ENCODE measurements around the gene RARA. TPM values are rescaled to one million over a fixed set of nuclear protein-coding genes. Genes with fewer than 3 reads are reported as not detected.

RARA gene
- total RNA-seq, 1 donor from 2014 or later = 57.2 TPM

- Histone ChIP-seq H3K36me3 (ENCODE audit: control insufficient read depth, insufficient read depth, low read length) (no peaks in the 10 kb centered on the region), H3K27me3 (ENCODE audit: control insufficient read depth, insufficient read depth, low read length) (peaks cover 4% of the 10 kb centered on the region), H3K4me3 (ENCODE audit: low read depth, low read length) (peak overlapping the region; percentile 47)
- TF ChIP-seq, protein P1, sequence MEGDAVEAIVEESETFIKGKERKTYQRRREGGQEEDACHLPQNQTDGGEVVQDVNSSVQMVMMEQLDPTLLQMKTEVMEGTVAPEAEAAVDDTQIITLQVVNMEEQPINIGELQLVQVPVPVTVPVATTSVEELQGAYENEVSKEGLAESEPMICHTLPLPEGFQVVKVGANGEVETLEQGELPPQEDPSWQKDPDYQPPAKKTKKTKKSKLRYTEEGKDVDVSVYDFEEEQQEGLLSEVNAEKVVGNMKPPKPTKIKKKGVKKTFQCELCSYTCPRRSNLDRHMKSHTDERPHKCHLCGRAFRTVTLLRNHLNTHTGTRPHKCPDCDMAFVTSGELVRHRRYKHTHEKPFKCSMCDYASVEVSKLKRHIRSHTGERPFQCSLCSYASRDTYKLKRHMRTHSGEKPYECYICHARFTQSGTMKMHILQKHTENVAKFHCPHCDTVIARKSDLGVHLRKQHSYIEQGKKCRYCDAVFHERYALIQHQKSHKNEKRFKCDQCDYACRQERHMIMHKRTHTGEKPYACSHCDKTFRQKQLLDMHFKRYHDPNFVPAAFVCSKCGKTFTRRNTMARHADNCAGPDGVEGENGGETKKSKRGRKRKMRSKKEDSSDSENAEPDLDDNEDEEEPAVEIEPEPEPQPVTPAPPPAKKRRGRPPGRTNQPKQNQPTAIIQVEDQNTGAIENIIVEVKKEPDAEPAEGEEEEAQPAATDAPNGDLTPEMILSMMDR (IDR thresholded peaks at IDR 0.05; ENCODE audit: insufficient read depth, low read length, poor library complexity, severe bottlenecking) = no peak
- no peak for DNase-seq (ENCODE audit: low read depth)
Observed at GRCh38 chr17:40361925-40362695, 53.1 kb downstream of the RARA start.

- H3K36me3 ChIP-seq (ENCODE audit: control insufficient read depth, insufficient read depth, low read length) = no peaks in the 10 kb centered on the region
- DNase-seq (ENCODE audit: low read depth) = no peak
Observed at GRCh38 chr17:40362696-40363110, 53.7 kb downstream of the RARA start.

DNA sequence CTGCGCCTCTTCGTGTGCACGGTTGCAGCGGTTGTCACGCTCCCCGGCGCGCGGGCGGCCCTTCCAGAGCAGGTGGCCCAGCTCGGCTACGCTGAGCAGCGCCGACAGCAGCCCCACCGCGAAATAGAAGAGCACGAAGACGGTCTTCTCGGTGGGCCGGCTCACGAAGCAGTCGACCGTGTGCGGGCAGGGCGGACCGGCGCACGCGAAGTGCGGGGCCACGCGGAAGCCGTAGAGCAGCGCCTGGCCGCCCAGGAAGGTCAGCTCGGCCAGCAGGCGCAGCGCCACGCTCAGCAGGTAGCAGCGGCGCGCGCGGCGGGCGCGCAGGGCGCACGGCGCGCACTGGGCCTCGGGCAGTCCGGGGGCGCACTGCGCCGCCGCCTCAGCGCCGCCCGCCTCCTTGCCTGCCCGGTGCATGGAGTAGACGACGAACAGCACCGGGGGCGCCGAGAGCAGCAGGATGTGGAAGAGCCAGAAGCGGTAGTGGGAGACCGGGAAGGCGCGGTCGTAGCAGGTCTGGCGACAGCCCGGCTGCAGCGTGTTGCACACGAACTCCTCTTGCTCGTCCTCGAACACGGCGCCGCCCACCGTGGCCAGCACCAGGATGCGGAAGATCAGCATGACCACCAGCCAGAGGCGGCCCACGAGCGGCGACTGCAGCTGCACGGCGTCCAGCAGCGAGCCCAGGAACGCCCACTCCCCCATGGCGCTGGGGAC lies 54.3 kb downstream of the RARA start:
- no peaks in the 10 kb centered on the region for H3K36me3 ChIP-seq (ENCODE audit: control insufficient read depth, insufficient read depth, low read length)
- peak overlapping the region; percentile 47 for H3K4me3 ChIP-seq (ENCODE audit: low read depth, low read length)
- no peak for DNase-seq (ENCODE audit: low read depth)
- peaks cover 4% of the 10 kb centered on the region for H3K27me3 ChIP-seq (ENCODE audit: control insufficient read depth, insufficient read depth, low read length)
- TF ChIP-seq, protein P1 (IDR thresholded peaks at IDR 0.05; ENCODE audit: insufficient read depth, low read length, poor library complexity, severe bottlenecking) = no peak

More at GRCh38 chr17:40362696-40363110, 53.7 kb downstream of the RARA start:
- Histone ChIP-seq H3K4me3 (ENCODE audit: low read depth, low read length) (peak overlapping the region; percentile 47), H3K27me3 (ENCODE audit: control insufficient read depth, insufficient read depth, low read length) (peaks cover 4% of the 10 kb centered on the region)
- TF ChIP-seq, protein P1 (IDR thresholded peaks at IDR 0.05; ENCODE audit: insufficient read depth, low read length, poor library complexity, severe bottlenecking) = peak; percentile 77

DNA sequence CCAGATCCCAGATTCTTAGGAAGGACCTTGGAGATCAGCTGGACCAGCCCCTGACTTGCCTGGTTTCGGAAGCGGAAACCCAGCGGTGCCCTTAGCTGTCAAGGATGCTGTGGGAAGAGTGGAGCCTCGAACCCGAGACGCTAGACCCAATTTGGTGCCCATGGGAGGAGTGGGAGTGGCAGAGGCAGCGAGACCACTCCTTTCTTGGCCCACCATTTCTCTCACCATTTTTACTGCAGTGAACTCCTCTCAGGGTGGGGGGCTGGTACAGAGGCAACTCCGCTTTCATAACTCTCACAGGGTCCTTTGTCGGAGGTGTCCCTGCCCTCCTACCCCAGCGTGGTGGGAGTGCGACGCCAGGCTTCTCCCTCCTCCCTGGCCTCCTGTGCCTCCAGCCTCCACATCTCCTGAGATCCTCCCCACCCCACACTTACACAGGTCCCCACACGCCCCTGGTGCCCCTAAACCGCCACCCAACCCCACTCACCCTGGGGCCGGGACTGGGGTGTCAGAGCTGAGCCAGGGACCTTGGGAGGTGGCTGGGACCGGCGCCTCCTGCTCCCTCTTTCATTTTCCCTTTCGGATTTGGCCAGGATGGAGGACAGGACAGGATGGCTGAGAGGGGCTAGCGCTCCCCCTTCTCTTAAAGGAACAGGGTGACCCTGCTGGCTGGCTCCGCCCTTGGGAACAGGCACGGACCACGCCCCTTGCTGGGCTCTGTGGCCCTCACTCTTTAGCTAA lies 55.3 kb downstream of the RARA start, which contains the start of gene GJD3:
Gene GJD3 (minus strand): TSS at position 617 of the 741 bp plus-strand sequence. CDS start 922 bp downstream, outside the sequence.
- no peaks in the 10 kb centered on the region for H3K36me3 ChIP-seq (ENCODE audit: control insufficient read depth, insufficient read depth, low read length)
- no peak for DNase-seq (ENCODE audit: low read depth)
- peaks cover 4% of the 10 kb centered on the region for H3K27me3 ChIP-seq (ENCODE audit: control insufficient read depth, insufficient read depth, low read length)
- H3K4me3 ChIP-seq (ENCODE audit: low read depth, low read length) = peak within 1 kb of the TSS; percentile 47
- TF ChIP-seq, protein P1 (IDR thresholded peaks at IDR 0.05; ENCODE audit: insufficient read depth, low read length, poor library complexity, severe bottlenecking) = no peak

GRCh38 chr17:40364906-40365305 lies 55.9 kb downstream of the RARA start:
- TF ChIP-seq, protein P1 (IDR thresholded peaks at IDR 0.05; ENCODE audit: insufficient read depth, low read length, poor library complexity, severe bottlenecking) = no peak
- Histone ChIP-seq H3K36me3 (ENCODE audit: control insufficient read depth, insufficient read depth, low read length) (no peaks in the 10 kb centered on the region), H3K27me3 (ENCODE audit: control insufficient read depth, insufficient read depth, low read length) (peaks cover 4% of the 10 kb centered on the region), H3K4me3 (ENCODE audit: low read depth, low read length) (no peak overlapping the region)
- no peak for DNase-seq (ENCODE audit: low read depth)
